SIG-M5 treated with dmso at 0.1 percent for 504 hours (cell line): ENCODE measurements around the gene SPIC.
"Not testable (repeated sequence)": the region's sequence is repeated elsewhere in the genome, so short reads cannot be mapped to it uniquely, and the experiment has no call there.

ENCODE experiments used
- DNase-seq: peaks from one replicate; lab custom pipeline; 2025; ENCODE audit not compliant: unreplicated experiment; lab: John Stamatoyannopoulos, UW

The SPIC gene

GRCh38 chr12:101474711-101475386, at the start of gene SPIC:
SPIC (plus strand) TSS chr12:101475336; CDS start chr12:101476905, 1,569 bp downstream.
- DNase-seq = no peak

- peak; percentile 17 for DNase-seq
These were observed 44.7 kb upstream of the SPIC start for GRCh38 chr12:101430456-101430855.

- no peak for DNase-seq
These were observed 39.0 kb upstream of the SPIC start for GRCh38 chr12:101436136-101436535.

DNA sequence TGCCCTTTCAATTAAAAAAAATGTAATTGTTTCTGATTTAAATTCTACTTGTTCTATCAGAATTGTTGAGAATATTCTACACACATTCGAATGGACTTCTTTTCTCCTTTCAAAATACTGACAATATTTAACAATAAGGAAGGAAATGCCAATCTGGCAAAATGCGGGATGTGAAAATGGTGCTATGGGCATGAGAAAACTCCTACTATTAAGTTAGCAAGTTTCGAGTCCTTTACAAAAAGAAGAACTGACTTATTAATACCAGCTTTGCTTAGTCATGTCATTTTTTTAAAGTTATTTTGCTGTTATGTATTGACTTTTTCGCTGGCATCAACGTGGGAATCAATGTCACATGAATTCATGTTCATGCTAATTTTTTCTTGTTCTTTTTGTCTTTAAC, 35.9 kb upstream of the SPIC start:
- DNase-seq = no peak

- DNase-seq = no peak
These were observed 33.5 kb upstream of the SPIC start for GRCh38 chr12:101441461-101442224.

- DNase-seq = no peak
These were observed 19.5 kb upstream of the SPIC start for GRCh38 chr12:101455685-101456084.

DNA sequence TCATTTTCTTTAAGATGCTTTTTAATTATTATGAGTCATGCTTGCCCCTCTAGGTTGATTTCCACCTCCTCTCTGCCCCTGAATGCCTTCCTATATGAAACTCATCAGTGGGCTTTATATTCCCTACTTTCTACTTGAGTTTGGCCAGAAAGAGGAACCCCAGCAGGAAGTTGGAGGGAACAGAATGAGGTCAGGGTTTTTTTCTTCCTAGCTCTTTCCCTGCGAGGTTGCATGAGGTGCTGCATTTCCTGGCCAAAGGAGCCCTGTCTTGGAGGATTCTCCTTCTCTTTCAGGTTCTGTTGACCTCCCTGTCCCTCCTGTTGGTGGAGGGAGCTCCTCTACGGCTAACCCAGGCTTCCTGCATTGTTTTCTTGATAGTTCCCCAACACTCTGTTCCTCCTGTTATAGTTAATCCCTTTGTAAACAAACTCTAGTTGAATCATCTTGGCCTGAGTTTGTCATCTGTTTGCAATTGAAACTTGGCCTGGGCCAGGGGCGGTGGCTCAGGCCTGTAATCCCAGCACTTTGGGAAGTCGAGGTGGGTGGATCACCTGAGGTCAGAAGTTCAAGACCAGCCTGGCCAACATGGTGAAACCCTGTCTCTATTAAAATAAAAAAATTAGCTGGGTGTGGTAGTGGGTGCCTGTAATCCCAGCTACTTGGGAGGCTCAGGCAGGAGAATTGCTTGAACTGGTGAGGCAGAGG, 15.3 kb upstream of the SPIC start:
- peak; percentile 47 for DNase-seq

- no peak for DNase-seq
These were observed 6.2 kb upstream of the SPIC start for GRCh38 chr12:101468948-101469347.

DNA sequence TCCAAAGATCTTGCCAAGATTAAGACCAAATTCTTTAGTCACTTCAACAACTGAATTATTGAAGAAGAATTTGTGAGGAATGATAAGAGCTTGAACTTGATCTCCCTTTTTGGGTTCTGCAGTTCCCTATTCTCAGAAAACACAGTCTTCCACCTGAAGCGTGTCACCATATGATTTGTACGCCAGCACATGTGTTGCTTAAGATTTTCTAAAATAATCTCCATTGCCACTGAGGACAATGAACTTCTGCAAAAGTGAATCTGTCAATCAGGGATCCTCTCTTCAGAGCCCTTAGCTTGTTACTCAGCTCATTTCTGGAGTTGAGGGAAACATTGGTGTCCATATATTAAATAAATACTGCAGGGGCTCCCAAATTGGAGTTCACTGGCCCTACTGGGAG, 4.2 kb upstream of the SPIC start:
- peak; percentile 24 for DNase-seq

DNA sequence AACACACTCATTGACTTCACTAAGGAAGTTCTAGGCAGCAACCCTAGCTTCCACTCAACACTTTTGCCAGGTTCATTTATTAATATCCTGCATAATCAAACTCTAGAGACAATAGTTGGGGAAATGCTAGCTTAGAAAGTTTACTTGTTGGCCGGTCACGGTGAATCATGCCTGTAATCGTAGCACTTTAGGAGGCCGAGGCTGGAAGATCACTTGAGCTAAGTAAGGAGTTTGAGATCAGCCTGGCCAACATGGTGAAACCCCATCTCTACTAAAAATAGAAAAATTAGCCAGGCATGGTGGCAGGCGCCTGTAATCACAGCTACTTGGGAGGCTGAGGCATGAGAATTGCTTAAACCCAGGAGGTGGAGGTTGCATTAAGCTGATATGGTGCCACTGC, 3.3 kb upstream of the SPIC start:
- not testable (repeated sequence) for DNase-seq

DNA sequence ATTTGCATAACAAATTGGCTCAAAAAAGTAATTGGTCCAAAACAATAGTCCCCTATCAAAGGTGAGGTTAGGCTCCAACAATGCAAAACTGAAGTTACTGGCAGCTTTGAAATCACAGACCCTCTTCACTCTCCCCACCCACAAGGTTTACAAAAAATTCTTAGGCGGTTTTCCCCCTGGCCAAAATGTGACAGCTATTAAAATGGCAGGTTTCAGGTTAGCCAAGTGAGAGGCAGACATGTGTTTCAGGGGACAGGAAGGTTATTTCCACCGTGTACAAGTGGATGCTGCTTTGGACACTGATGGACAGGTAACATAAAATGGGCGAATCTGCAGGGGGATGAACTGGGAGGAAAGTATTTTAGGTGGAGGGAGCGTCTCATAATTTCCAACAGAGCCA, 888 bp upstream of the SPIC start:
- DNase-seq = no peak

GRCh38 chr12:101475751-101476305, 692 bp downstream of the SPIC start:
- no peak for DNase-seq

DNA sequence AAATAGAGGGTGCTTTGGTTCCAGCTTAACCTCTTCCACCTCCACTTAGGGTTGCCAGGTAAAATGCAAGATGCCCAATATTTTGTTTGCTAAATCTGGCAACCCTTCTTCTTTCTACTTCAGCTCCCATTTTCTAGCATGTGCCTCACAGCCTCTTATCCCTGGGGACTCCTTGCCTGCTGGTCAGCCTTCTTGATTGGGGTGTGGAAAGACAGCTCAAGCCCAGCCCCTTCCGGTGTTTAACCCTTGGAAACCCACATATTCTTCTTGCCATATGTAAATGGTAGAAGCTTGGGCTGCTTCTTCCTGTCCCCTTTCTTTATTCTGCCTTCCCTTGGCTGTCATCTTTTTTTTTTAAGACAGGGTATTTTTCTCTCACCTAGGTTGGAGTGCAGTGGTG, 5.7 kb downstream of the SPIC start:
- DNase-seq = no peak

DNA sequence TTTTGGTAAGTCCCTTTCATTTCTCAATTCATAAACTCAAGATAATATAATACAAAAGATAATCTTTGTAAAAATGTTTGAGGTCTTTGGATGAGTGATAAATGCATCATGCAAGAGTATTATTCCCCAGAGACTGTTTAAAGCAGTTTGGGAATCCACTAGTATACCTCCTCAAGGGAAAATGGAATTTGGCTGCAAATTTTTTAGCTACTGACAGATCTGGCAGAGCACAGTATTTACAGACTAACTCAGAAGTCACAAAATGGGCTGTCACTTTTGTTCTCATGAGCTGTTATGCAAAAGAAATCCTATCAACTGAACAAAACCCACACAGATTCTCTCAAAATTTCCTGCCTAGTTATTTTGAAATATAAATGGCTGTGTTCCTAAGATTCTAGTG, 9.9 kb downstream of the SPIC start:
- no peak for DNase-seq

DNA sequence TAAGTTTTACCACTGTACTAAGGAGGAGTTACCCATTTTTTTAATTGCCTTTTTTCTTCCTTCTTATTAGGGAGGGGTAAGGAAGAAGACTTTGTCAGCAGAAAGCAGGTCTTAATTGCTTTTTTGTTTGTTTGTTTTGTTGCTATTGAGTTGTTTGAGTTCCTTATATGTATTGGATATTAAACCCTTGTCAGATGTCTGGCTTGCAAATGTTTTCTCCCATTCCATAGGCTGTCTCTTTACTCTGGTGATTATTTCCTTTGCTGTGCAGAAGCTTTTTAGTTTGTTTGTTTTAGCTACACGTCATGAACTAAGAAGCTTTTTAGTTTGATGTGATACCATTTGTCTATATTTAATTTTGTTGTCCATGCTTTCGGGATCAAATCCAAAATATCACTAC, 13.3 kb downstream of the SPIC start:
- DNase-seq = no peak

- DNase-seq = peak; percentile 43
These were observed 15.3 kb downstream of the SPIC start for GRCh38 chr12:101490286-101490920.

- no peak for DNase-seq
These were observed 16.2 kb downstream of the SPIC start for GRCh38 chr12:101491329-101491728.

GRCh38 chr12:101493556-101493955, 18.4 kb downstream of the SPIC start:
- no peak for DNase-seq

GRCh38 chr12:101498252-101498651, 23.1 kb downstream of the SPIC start:
- DNase-seq = no peak

GRCh38 chr12:101501410-101501995, 26.4 kb downstream of the SPIC start:
- DNase-seq = no peak

GRCh38 chr12:101521136-101521535, 46.0 kb downstream of the SPIC start:
- no peak for DNase-seq
